Suppressor macrophage treated with lipopolysaccharide for 4 hours (primary cell): ENCODE results near the gene HOXA9.

Source experiments
- DNase-seq: peaks from one replicate; pipeline ENCODE4 v3.0.0-alpha.2; 2020

HOXA9 gene

GRCh38 chr7:27124902-27125689, 40.2 kb downstream of the HOXA9 start:
- no peak for DNase-seq

- DNase-seq = no peak
Measured at GRCh38 chr7:27124096-27124901, 41.0 kb downstream of the HOXA9 start.

- no peak for DNase-seq
Measured at GRCh38 chr7:27123477-27124053, 41.8 kb downstream of the HOXA9 start.

GRCh38 chr7:27123007-27123476, 42.3 kb downstream of the HOXA9 start:
- DNase-seq = no peak

GRCh38 chr7:27122077-27122910, 43.0 kb downstream of the HOXA9 start:
- no peak for DNase-seq

GRCh38 chr7:27121684-27122076, 43.7 kb downstream of the HOXA9 start:
- DNase-seq = no peak

GRCh38 chr7:27119412-27119911, 45.9 kb downstream of the HOXA9 start:
- DNase-seq = no peak

- no peak for DNase-seq
Measured at GRCh38 chr7:27118580-27118979, 46.8 kb downstream of the HOXA9 start.

- DNase-seq = no peak
Measured at GRCh38 chr7:27117887-27118491, 47.3 kb downstream of the HOXA9 start.

- no peak for DNase-seq
Measured at GRCh38 chr7:27116962-27117886, 48.1 kb downstream of the HOXA9 start.

- DNase-seq = no peak
Measured at GRCh38 chr7:27116031-27116961, 49.0 kb downstream of the HOXA9 start.

- no peak for DNase-seq
Measured at GRCh38 chr7:27115221-27116026, 49.9 kb downstream of the HOXA9 start.

GRCh38 chr7:27114881-27115220, 50.5 kb downstream of the HOXA9 start:
- DNase-seq = no peak

GRCh38 chr7:27113991-27114769, 51.2 kb downstream of the HOXA9 start:
- DNase-seq = no peak

GRCh38 chr7:27112955-27113949, 52.1 kb downstream of the HOXA9 start:
- DNase-seq = no peak
